ENCODE data around the gene ADGRB3.

GRCh38 chr6:69122407-69122773 is 487.3 kb downstream of the ADGRB3 start:
- no peak for TF ChIP-seq POLR2A (IDR thresholded peaks at IDR 0.05; ENCODE audit: low read depth, low read length)
- TF ChIP-seq CTCF (IDR thresholded peaks at IDR 0.05; ENCODE audit: extremely low read depth in 1 of 2, insufficient read depth in 1 of 2, low read depth in 1 of 2, low read length in 2 of 2) = no peak
- TF ChIP-seq POLR2AphosphoS5 (IDR thresholded peaks at IDR 0.05; ENCODE audit: insufficient read depth, low read depth, low read length) = no peak
- no peak for TF ChIP-seq EZH2 (IDR thresholded peaks at IDR 0.05; ENCODE audit: borderline replicate concordance, low read depth, low read length, severe bottlenecking)
- TF ChIP-seq MAX (IDR thresholded peaks at IDR 0.05; ENCODE audit: insufficient read depth, insufficient read length) = no peak
- no peak for TF ChIP-seq JUN (IDR thresholded peaks at IDR 0.05; ENCODE audit: borderline replicate concordance, insufficient read depth, insufficient read length, low read depth)
- TF ChIP-seq FOS (IDR thresholded peaks at IDR 0.05; ENCODE audit: borderline replicate concordance, insufficient read depth, low read length) = no peak
- no peak for TF ChIP-seq MYC (IDR thresholded peaks at IDR 0.05; ENCODE audit: low read depth, low read length)
